Measurements from ENCODE around the gene MAP3K20. TPM values are rescaled to one million over a fixed set of nuclear protein-coding genes. Genes with fewer than 3 reads are reported as not detected.
A peak's percentile ranks its signal among the peaks of the same experiment; 100 is the strongest.

The MAP3K20 gene
- total RNA-seq, 2 donors from 2014 or later: 141 to 223 TPM

- H3K27me3 ChIP-seq: no peaks in the 10 kb centered on the region
- DNase-seq (ENCODE audit: low spot score): no peak
- TF ChIP-seq CTCF (IDR thresholded peaks at IDR 0.05): no peak
- H3K36me3 ChIP-seq: peaks cover 20% of the 10 kb centered on the region
- no peak overlapping the region for H3K4me3 ChIP-seq
- peak overlapping the region in 1 of 2 donors; percentile 21 for H3K27ac ChIP-seq
- H3K4me1 ChIP-seq: peaks cover 0 to 37% of the 10 kb centered on the region in 2 donors
- H3K9me3 ChIP-seq: no peaks in the 10 kb centered on the region
Observed at GRCh38 chr2:173094731-173095130, 19.1 kb downstream of the MAP3K20 start.

- Histone ChIP-seq H3K27me3 (no peaks in the 10 kb centered on the region), H3K36me3 (peaks cover 20% of the 10 kb centered on the region), H3K27ac (peak overlapping the region in 1 of 2 donors; percentile 21), H3K4me3 (no peak overlapping the region), H3K4me1 (peaks cover 0 to 34% of the 10 kb centered on the region in 2 donors), H3K9me3 (no peaks in the 10 kb centered on the region)
- TF ChIP-seq CTCF (IDR thresholded peaks at IDR 0.05): no peak
- no peak for DNase-seq (ENCODE audit: low spot score)
Observed at GRCh38 chr2:173095356-173095755, 19.7 kb downstream of the MAP3K20 start.

GRCh38 chr2:173099271-173099670 is 23.6 kb downstream of the MAP3K20 start:
- peaks cover 0 to 29% of the 10 kb centered on the region in 2 donors for H3K4me1 ChIP-seq
- no peaks in the 10 kb centered on the region for H3K27me3 ChIP-seq
- no peaks in the 10 kb centered on the region for H3K9me3 ChIP-seq
- H3K36me3 ChIP-seq: peaks cover 5% of the 10 kb centered on the region
- DNase-seq (ENCODE audit: low spot score): no peak
- no peak for TF ChIP-seq CTCF (IDR thresholded peaks at IDR 0.05)
- H3K27ac ChIP-seq: no peak overlapping the region
- H3K4me3 ChIP-seq: no peak overlapping the region

GRCh38 chr2:173099804-173100203 is 24.2 kb downstream of the MAP3K20 start:
- H3K27ac ChIP-seq: no peak overlapping the region
- H3K4me1 ChIP-seq: peaks cover 0 to 29% of the 10 kb centered on the region in 2 donors
- no peak for TF ChIP-seq CTCF (IDR thresholded peaks at IDR 0.05)

GRCh38 chr2:173101687-173102086 is 26.0 kb downstream of the MAP3K20 start:
- TF ChIP-seq CTCF (IDR thresholded peaks at IDR 0.05): no peak
- H3K27ac ChIP-seq: peak overlapping the region in 1 of 2 donors; percentile 35

More at GRCh38 chr2:173099804-173100203, 24.2 kb downstream of the MAP3K20 start:
- Histone ChIP-seq H3K9me3 (no peaks in the 10 kb centered on the region), H3K36me3 (peaks cover 5% of the 10 kb centered on the region), H3K4me3 (no peak overlapping the region), H3K27me3 (no peaks in the 10 kb centered on the region)
- no peak for DNase-seq (ENCODE audit: low spot score)

GRCh38 chr2:173104156-173104555 is 28.5 kb downstream of the MAP3K20 start:
- H3K27me3 ChIP-seq: no peaks in the 10 kb centered on the region
- no peak overlapping the region for H3K4me3 ChIP-seq
- H3K9me3 ChIP-seq: no peaks in the 10 kb centered on the region
- H3K36me3 ChIP-seq: no peaks in the 10 kb centered on the region
- TF ChIP-seq CTCF (IDR thresholded peaks at IDR 0.05): no peak
- peaks cover 0 to 42% of the 10 kb centered on the region in 2 donors for H3K4me1 ChIP-seq
- H3K27ac ChIP-seq: no peak overlapping the region
- no peak for DNase-seq (ENCODE audit: low spot score)

More at GRCh38 chr2:173101687-173102086, 26.0 kb downstream of the MAP3K20 start:
- no peaks in the 10 kb centered on the region for H3K27me3 ChIP-seq
- DNase-seq (ENCODE audit: low spot score): no peak
- H3K4me3 ChIP-seq: no peak overlapping the region
- no peaks in the 10 kb centered on the region for H3K9me3 ChIP-seq
- H3K36me3 ChIP-seq: peaks cover 5% of the 10 kb centered on the region
- H3K4me1 ChIP-seq: peaks cover 0 to 32% of the 10 kb centered on the region in 2 donors

Data from right atrium auricular region (tissue), 2 donors.